Upper lobe of right lung (tissue), 1 donor: ENCODE data around the gene GPANK1. TPM values are rescaled to one million over a fixed set of nuclear protein-coding genes. Genes with fewer than 3 reads are reported as not detected.

Experiments used
- ATAC-seq: fragments of 200-7000 bp; cut with Tn5 transposase; one replicate; pipeline ENCODE4 v1.9.1; 2020; ENCODE audit warnings: mild to moderate bottlenecking, moderate library complexity
- DNase-seq: peaks from one replicate; pipeline ENCODE4 v3.0.0-alpha.2; 2020
- H3K27ac ChIP-seq: fragments of 200-600 bp; one replicate; pipeline ENCODE4 v1.8.0; 2022
- H3K27me3 ChIP-seq: fragments of 200-600 bp; one replicate; pipeline ENCODE4 v1.8.0; 2022; ENCODE audit warnings: mild to moderate bottlenecking
- H3K36me3 ChIP-seq: fragments of 200-600 bp; one replicate; pipeline ENCODE4 v1.8.0; 2022
- H3K4me1 ChIP-seq: fragments of 200-600 bp; one replicate; pipeline ENCODE4 v1.8.0; 2022
- H3K4me3 ChIP-seq: fragments of 200-600 bp; one replicate; pipeline ENCODE4 v1.8.0; 2022; ENCODE audit warnings: mild to moderate bottlenecking
- H3K9me3 ChIP-seq: fragments of 200-600 bp; one replicate; pipeline ENCODE4 v1.8.0; 2022
- intact Hi-C: fragments of 100-400 bp; cut with DNase I; formaldehyde crosslinking; loops from one replicate; pipeline ENCODE4 v1.11.0; 2022
- total RNA-seq: library from RNA; stranded (reverse); fragmentation: NEBNext Ultra II Directional; extraction: Animal tissue kit (Norgen Biotek cat#: 25700); gene quantifications from one replicate; pipeline ENCODE4 v1.2.1, GENCODE V29; 2021
- TF ChIP-seq, protein P1 (sequence below): fragments of 200-600 bp; IDR thresholded peaks from one replicate; pipeline ENCODE4 v1.8.0; 2022; ENCODE audit warnings: antibody characterized with exemption
- donor health status: DM: no; HTN: yes; CAD: no; lungs with severe emphysema.

The GPANK1 gene
- total RNA-seq, 1 donor from 2014 or later: 13.9 TPM

DNA sequence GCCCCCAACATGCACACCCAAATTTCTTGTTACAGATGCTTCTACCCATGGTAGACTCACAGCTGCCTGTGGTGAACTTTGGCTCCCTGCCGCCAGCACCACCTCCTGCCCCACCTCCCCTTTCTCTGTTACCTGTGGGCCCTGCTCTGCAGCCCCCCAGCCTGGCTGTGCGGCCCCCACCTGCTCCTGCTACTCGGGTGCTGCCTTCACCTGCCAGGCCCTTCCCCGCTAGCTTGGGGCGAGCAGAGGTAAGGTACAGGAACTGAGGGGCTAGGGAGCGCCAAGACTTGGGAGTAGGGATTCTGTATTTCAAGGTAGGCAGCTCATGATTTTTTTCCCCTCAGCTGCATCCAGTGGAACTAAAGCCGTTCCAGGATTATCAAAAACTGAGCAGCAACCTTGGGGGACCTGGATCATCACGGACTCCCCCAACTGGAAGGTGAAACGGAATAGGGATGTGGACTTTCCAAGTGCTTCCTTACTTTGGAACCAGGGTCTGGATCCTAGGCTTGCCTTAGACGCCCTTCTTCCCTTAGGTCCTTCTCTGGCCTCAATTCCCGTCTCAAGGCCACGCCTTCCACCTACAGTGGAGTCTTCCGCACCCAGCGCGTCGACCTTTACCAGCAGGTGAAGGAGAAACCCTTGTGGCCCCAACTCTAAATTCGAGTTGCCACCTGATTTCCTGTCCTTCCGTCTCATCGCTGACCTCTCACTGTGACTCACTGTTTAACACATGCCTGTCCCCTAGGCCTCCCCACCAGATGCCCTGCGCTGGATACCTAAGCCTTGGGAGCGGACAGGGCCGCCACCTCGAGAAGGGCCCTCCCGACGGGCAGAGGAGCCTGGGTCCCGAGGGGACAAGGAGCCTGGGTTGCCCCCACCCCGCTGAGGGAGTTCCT lies 27.9 kb downstream of the GPANK1 start:
- Histone ChIP-seq H3K27me3 (no peaks in the 10 kb centered on the region), H3K27ac (no peak overlapping the region)
- intact Hi-C loops: no loop called here

DNA sequence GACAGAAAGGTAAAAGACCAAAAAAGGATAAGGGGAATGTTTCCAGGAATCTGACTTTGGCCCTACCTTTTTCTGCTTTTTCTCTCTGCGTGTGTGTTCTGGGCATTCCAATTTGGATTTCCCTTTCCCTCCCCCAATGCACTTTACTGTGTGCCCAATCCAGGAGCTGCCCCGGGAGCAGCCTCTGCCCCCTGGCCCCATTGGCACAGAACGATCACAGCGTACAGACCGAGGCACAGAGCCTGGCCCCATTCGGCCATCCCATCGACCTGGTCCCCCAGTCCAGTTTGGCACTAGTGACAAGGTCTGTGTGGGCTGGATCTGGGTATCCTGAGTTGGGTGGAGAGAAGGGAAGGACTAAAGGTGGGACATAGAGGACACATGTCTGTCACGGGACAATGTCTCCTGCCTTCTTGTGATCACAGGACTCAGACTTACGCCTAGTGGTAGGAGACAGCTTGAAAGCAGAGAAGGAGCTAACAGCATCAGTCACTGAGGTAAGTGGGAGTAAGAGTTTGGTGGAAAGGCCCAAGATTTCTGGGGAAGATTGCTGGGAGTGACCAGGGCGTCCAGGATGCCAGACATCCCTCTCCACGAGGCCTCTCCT lies 29.7 kb downstream of the GPANK1 start:
- Histone ChIP-seq H3K4me1 (no peaks in the 10 kb centered on the region), H3K27me3 (no peaks in the 10 kb centered on the region), H3K27ac (no peak overlapping the region), H3K4me3 (no peak overlapping the region), H3K9me3 (no peaks in the 10 kb centered on the region), H3K36me3 (peaks cover 98% of the 10 kb centered on the region)
- TF ChIP-seq, protein P1, sequence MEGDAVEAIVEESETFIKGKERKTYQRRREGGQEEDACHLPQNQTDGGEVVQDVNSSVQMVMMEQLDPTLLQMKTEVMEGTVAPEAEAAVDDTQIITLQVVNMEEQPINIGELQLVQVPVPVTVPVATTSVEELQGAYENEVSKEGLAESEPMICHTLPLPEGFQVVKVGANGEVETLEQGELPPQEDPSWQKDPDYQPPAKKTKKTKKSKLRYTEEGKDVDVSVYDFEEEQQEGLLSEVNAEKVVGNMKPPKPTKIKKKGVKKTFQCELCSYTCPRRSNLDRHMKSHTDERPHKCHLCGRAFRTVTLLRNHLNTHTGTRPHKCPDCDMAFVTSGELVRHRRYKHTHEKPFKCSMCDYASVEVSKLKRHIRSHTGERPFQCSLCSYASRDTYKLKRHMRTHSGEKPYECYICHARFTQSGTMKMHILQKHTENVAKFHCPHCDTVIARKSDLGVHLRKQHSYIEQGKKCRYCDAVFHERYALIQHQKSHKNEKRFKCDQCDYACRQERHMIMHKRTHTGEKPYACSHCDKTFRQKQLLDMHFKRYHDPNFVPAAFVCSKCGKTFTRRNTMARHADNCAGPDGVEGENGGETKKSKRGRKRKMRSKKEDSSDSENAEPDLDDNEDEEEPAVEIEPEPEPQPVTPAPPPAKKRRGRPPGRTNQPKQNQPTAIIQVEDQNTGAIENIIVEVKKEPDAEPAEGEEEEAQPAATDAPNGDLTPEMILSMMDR: no peak
- DNase-seq: no peak
- no peak for ATAC-seq
- intact Hi-C loops: no loop called here

More for the DNA sequence above, 27.9 kb downstream of the GPANK1 start:
- peaks cover 98% of the 10 kb centered on the region for H3K36me3 ChIP-seq
- no peak overlapping the region for H3K4me3 ChIP-seq
- no peaks in the 10 kb centered on the region for H3K9me3 ChIP-seq
- TF ChIP-seq, protein P1: no peak
- ATAC-seq (peak; percentile 7), DNase-seq (no peak)
- H3K4me1 ChIP-seq: no peaks in the 10 kb centered on the region

DNA sequence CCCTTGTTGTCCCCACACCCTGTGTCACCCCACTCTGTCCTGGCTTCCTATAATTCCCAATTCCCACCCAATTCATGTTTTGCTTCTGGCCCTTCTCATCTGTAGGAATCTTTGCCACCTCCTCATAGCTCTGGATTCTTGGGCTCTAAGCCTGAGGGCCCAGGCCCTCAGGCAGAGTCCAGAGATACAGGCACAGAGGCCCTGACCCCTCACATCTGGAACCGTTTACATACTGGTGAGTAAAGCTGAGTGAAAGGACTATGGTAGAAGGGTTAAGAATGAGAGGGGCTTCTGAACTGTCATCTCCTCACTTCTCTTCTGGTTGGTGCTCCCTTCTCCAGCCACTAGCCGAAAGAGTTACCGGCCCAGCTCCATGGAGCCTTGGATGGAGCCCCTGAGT lies 30.7 kb downstream of the GPANK1 start:
- H3K27ac ChIP-seq: no peak overlapping the region
- H3K9me3 ChIP-seq: no peaks in the 10 kb centered on the region
- H3K36me3 ChIP-seq: peaks cover 97% of the 10 kb centered on the region
- no peaks in the 10 kb centered on the region for H3K27me3 ChIP-seq
- TF ChIP-seq, protein P1: no peak
- H3K4me1 ChIP-seq: no peaks in the 10 kb centered on the region
- ATAC-seq (no peak), DNase-seq (no peak)
- intact Hi-C loops: no loop called here
- H3K4me3 ChIP-seq: no peak overlapping the region

DNA sequence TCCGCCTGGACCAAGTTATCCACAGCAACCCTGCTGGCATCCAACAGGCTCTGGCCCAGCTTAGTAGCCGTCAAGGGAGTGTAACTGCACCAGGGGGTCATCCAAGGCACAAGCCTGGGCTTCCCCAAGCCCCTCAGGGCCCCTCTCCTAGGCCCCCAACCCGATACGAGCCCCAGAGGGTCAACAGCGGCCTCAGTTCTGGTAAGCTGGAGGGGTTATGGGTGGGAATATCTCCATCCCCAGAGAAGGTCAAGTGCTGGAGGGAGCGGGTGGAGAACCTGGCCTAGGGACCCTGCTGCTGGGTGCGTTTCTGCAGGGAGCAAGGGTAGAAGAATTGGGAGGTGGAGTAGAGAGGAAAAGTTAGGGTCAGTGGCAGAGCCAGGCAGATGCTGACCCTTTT lies 31.4 kb downstream of the GPANK1 start:
- no peak overlapping the region for H3K4me3 ChIP-seq
- no peaks in the 10 kb centered on the region for H3K4me1 ChIP-seq
- H3K27ac ChIP-seq: no peak overlapping the region
- H3K9me3 ChIP-seq: no peaks in the 10 kb centered on the region
- TF ChIP-seq, protein P1: no peak
- ATAC-seq: no peak
- intact Hi-C loops: no loop called here
- no peak for DNase-seq
- no peaks in the 10 kb centered on the region for H3K27me3 ChIP-seq
- H3K36me3 ChIP-seq: peaks cover 98% of the 10 kb centered on the region

DNA sequence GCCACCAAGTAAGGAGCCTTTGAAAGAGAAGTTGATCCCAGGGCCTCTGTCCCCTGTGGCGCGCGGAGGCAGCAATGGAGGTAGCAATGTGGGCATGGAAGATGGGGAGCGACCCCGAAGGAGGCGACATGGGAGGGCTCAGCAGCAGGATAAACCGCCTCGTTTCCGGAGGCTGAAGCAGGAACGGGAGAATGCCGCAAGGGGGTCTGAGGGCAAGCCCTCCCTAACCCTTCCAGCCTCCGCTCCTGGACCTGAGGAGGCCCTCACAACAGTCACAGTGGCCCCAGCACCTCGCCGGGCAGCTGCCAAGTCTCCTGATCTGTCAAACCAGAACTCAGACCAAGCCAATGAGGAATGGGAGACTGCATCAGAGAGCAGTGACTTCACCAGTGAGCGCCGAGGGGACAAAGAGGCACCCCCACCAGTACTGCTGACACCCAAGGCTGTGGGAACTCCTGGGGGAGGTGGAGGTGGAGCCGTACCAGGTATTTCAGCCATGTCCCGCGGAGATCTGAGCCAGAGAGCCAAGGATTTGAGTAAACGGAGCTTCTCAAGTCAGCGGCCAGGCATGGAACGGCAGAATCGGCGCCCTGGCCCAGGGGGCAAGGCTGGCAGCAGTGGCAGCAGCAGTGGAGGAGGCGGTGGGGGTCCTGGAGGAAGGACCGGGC lies 32.4 kb downstream of the GPANK1 start:
- intact Hi-C loops: no loop called here
- no peaks in the 10 kb centered on the region for H3K9me3 ChIP-seq
- peaks cover 99% of the 10 kb centered on the region for H3K36me3 ChIP-seq
- DNase-seq (no peak), ATAC-seq (no peak)
- TF ChIP-seq, protein P1: no peak
- no peak overlapping the region for H3K27ac ChIP-seq
- no peaks in the 10 kb centered on the region for H3K4me1 ChIP-seq
- H3K27me3 ChIP-seq: no peaks in the 10 kb centered on the region
- no peak overlapping the region for H3K4me3 ChIP-seq
